Stomach (tissue), 4 donors: ENCODE results near the gene SSBP3.

ENCODE experiments used
- EP300 ChIP-seq: sonication (generic); formaldehyde crosslinking; IDR thresholded peaks from one replicate; pipeline ENCODE4 v1.6.1; 2017; ENCODE audit warnings: antibody characterized with exemption
- POLR2A ChIP-seq, 4 donors: fragments of 450-650 bp; IDR thresholded peaks; one replicate each; pipeline ENCODE4 v1.6.1; 2016; ENCODE audit warnings: antibody characterized with exemption in 4 of 4, control low read depth in 2 of 4, mild to moderate bottlenecking in 1 of 4, moderate library complexity in 1 of 4
- POLR2AphosphoS5 ChIP-seq, 3 donors: sonication (generic); formaldehyde crosslinking; IDR thresholded peaks; one replicate each; pipeline ENCODE4 v1.6.1; 2016; ENCODE audit warnings: antibody characterized with exemption in 3 of 3
- TF ChIP-seq, protein P1 (sequence below), 7 experiments: fragments of 450-650 bp in 4 of 7; fragments of 200-600 bp in 3 of 7; sonication (generic) in 3 of 7; IDR thresholded peaks; one replicate each; pipeline ENCODE4 v1.5.1; 2016 to 2019; ENCODE audit warnings: antibody characterized with exemption in 7 of 7, control low read depth in 2 of 7, mild to moderate bottlenecking in 1 of 7

DNA sequence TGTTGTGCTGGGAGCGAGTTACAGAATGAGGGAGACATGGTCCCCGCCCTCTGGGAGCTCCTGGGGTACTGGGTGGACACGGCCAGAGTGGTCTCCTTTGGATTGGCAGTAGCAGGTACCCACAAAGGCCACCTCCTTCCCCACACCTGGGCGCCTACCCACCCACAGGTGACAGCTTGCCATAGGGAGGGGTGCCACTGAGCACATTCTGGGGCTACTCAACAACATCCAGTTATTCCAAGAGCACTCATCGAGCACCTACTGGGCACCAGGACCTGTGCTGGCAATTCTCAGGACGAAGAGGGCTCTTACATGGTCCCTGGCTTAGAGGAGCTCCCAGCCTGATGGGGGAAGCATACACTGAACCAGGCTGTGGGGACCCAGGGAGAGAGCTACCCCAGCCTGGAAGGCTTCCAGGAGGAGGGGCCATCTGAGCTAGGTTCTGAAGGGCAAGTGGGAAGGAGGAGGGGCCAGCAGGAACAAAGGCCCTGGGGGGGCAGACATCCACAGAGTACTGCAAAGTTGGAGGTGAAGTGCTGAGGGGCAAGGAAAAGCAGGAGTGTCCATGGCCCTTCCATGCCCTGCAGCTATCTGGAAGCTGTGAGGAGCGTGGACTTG, 184.2 kb downstream of the SSBP3 start:
- TF ChIP-seq POLR2AphosphoS5 (IDR thresholded peaks at IDR 0.05) (no peak), POLR2A (IDR thresholded peaks at IDR 0.05) (no peak), EP300 (no peak)
- TF ChIP-seq, protein P1, sequence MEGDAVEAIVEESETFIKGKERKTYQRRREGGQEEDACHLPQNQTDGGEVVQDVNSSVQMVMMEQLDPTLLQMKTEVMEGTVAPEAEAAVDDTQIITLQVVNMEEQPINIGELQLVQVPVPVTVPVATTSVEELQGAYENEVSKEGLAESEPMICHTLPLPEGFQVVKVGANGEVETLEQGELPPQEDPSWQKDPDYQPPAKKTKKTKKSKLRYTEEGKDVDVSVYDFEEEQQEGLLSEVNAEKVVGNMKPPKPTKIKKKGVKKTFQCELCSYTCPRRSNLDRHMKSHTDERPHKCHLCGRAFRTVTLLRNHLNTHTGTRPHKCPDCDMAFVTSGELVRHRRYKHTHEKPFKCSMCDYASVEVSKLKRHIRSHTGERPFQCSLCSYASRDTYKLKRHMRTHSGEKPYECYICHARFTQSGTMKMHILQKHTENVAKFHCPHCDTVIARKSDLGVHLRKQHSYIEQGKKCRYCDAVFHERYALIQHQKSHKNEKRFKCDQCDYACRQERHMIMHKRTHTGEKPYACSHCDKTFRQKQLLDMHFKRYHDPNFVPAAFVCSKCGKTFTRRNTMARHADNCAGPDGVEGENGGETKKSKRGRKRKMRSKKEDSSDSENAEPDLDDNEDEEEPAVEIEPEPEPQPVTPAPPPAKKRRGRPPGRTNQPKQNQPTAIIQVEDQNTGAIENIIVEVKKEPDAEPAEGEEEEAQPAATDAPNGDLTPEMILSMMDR (IDR thresholded peaks at IDR 0.05) = no peak
